HG02943 (cell line): Measurements from ENCODE around the gene FKBP5.

Experiments
- ATAC-seq: cut with Tn5 transposase; IDR thresholded peaks from one replicate; pipeline ENCODE4 v1.9.1; 2021; ENCODE audit warnings: mild to moderate bottlenecking, low read depth, moderate library complexity; ENCODE audit not compliant: unreplicated experiment

The FKBP5 gene

DNA sequence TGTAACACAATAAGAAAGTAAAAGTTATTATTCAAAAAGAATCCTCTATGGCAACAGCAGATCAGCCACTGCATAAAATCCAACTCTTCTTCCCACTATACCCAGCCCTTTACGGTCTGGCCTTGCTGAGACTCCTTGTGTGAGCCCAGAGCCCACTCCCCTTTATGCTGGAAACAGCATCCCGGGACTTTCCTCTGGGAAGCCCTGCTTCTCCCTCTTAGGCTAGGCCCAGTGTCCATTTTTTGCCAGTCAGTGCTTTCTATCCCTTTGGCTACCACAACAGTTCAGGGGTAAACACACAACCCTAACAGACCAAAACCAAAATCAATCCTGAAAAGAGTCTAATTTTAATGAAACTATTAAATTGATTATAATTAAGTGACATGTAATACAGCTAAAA, 20.6 kb downstream of the FKBP5 start:
- ATAC-seq: no peak

- ATAC-seq: no peak
Observed at GRCh38 chr6:35665573-35665972, 23.1 kb downstream of the FKBP5 start.

DNA sequence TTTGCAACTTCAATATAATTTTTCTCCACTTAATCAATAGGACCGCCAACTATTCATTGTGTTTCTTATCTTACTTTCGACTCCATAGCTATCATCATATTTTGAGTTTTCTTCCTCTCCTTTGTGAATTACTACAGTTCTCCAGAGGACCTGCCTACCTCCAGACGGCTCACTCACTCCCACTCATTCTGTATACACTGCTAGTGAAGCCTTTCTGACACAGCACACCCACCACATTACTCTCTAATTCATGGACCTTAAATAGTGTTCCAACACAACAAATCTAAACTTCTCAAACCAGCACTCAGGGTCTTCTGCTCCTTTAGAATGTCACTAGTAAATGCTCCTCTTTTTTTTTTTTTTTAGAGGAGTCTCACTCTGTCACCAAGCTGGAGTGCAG, 23.8 kb downstream of the FKBP5 start:
- ATAC-seq: no peak

DNA sequence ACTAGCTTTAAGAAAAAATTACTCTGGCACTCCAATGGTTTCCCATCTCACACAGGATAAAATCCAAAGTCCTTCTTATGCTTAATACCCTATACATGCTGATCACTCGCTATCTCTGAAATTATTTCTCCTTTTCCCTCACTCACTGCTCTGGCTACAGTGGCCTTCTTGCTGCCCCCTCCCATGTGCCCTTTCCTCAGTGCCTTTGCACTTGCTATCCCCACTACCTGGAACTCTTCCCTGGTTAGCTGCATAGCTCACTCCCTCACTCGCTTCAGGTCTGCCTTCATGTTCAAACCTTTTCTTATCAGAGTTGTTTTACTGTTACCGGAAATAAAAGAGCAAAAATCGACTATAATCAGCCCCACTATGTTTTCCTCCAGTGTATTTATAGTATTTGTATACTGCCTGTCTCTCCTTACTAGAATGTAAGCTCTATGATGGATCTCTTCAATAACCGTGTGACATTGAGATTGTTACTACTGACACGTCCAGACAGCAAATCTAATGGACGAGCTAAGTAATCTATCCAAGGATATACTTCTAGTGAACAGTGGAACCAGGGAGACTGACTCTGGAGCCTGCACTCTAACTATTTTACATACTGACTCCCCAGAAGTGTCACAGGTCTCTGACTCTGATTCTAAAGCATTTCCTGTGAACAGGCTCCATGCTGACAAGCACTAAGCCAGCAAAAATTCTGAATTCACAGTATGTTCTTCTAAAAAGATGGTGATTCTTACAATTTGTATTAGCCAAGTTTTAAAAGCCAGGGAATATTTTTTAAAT, 25.1 kb downstream of the FKBP5 start:
- ATAC-seq: no peak

- no peak for ATAC-seq
Observed at GRCh38 chr6:35662999-35663398, 25.7 kb downstream of the FKBP5 start.

DNA sequence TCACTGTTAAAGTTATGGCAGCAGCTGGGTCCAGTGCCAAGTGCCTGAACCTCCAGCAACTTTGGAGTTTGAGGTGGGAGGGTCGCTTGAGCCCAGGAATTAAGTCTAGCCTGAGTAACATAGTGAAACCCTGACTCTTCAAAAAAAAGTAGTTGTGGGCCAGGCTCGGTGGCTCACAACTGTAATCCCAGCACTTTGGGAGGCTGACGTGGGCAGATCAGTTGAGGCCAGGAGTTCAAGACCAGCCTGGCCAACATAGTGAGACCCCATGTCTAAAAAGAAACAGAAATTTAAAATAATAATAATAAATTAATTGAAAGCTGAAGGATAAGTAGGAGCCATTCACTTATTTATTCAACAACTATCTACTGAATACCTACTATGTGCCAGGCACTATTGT, 33.8 kb downstream of the FKBP5 start:
- ATAC-seq: no peak

DNA sequence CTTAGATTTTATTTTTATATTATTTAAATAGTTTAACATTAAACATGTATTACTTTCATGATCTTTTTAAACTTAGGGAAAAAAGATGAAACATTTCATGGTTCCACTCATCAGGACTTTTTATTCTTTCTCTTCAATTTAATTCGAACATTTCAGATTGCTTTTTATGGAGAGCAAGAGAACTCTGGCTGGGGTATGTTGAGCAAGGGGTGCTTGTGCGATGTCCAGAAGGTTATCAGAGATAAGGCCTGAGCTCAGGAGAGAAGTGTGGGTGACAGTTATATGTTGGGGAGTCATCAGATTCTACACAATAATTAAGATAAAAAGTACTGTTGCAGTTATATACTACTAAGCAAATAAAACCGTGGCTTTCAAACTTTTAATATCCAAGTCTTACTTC, 37.5 kb downstream of the FKBP5 start:
- no peak for ATAC-seq

GRCh38 chr6:35650015-35650414, 38.7 kb downstream of the FKBP5 start:
- no peak for ATAC-seq

DNA sequence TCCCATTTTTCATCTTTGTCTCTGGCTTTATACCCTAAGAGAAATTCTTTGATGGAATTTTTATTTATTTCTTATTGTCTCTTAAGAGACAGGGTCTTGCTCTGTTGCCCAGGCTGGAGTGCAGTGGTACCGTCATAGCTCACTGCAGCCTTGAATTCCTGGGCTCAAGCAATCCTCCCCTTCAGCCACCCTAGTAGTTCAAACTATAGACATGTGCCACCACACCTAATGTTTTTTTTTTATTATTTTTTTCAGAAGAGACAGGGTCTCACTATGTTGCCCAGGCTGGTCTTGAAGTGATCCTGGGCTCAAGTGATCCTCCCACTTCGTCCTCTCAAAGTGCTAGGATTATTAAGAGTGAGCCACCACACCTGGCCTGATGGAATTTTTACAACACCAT, 40.5 kb downstream of the FKBP5 start:
- no peak for ATAC-seq

DNA sequence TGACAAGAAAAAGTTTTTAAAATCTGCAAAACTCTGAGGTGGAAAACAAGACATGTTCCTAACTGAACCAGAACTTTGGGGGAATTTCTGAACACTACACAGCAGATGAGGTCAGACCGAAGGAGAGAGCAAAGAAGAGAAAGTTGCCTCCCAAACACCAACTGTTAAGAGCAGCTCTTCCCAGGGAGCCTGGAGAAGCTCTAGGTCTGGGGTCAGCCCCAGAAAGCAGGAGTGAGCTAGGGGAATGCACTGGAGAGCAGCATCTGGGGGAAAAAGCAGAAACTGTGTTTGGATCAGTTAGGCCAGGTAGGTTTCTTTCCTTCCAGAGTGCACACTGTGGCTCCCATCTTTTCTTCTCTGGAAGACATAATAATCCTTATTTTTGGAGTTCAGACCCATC, 41.3 kb downstream of the FKBP5 start:
- ATAC-seq: no peak

DNA sequence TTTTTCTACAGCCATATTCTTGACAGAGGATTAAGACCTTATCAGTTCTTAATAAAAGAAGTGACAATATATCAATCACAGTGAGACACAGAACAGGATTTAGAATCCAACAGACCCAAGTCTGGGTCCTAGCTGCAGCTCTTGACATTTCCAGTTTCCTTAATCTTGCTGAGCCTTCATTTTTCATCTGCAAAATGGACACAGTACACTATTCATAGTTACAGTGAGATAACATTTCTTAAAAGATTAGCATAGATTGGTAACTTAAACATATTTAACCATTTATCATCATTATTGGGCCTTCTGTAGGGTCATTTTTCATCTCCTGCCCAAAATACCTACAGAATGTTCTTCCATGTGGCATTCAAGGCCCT, 45.6 kb downstream of the FKBP5 start:
- no peak for ATAC-seq

DNA sequence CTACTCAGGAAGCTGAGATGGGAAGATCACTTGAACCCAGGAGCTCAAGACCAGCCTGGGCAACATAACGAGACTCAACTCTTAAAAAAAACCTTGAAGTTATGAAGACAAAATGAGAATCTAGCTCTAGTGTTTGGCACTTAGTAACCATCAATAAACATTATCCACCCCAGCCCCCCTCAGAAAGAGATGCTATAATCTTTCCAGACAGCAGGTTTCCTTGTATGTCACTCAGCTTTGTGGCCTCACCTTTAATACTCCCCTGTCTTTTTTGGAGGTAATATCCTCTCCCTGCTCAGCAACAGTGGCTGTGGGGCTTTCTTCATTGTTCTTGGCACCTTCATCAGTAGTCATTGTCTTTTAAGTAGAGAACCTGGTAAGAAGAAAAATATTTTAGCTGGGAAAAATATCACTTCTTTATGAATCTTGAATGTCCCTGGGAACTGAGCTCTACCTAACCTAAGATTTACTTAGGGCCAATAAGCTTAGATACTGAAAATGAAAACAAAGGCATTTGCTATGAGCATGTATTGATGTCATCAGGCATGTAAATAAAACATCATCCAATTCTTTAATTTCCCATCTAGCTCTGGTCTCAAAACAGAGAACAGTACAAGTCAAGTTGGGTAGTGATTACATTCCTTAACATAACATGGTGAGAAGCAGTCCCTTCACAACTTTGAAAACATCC, 46.1 kb downstream of the FKBP5 start:
- no peak for ATAC-seq

- no peak for ATAC-seq
Observed at GRCh38 chr6:35640017-35640664, 48.6 kb downstream of the FKBP5 start.

DNA sequence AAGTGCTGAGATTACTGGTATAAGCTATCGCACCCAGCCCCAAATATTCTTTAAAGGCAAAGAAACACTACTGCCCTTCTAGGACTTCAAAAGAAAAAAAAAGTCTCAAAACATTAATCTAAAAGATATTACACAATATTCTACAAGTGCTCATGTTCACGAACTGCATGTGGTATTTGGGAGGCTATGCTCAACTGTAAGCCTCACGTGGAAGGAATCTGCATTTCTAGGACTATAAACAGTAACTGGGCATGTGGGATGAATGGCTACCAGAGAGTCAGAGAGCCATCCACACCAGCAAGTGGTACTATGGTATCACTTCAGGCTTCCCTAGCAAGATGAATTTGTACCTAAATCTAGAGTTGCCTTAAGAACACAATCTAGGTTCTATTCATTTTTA, 50.0 kb downstream of the FKBP5 start:
- ATAC-seq: no peak

GRCh38 chr6:35637911-35638310, 50.8 kb downstream of the FKBP5 start:
- ATAC-seq: no peak

GRCh38 chr6:35635601-35636597, 52.8 kb downstream of the FKBP5 start:
- no peak for ATAC-seq

GRCh38 chr6:35634316-35634715, 54.4 kb downstream of the FKBP5 start:
- no peak for ATAC-seq

DNA sequence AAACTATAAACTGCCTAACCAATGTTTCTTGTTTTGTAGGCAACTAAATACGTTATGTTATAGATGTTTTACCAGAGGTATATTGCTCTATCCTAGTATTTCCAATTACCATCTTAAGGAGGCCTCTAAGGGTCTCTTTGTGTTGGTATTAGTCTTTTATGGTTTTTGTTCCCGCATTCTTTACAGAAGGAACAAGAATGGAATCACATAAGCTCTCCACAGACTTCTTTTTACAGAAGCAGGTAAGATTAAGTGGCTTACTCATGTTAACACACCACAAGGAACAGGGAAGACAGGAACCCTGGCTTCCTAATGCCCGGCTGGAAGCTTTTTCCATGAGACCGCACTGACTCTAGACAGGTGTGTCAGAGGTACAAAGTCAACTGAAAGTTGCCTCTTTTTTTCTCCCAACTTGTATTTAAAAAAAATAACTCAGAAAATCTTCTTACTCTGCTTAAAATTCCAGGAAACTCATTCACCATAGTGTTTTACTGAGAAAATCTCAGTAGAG, 55.1 kb downstream of the FKBP5 start:
- ATAC-seq: no peak

DNA sequence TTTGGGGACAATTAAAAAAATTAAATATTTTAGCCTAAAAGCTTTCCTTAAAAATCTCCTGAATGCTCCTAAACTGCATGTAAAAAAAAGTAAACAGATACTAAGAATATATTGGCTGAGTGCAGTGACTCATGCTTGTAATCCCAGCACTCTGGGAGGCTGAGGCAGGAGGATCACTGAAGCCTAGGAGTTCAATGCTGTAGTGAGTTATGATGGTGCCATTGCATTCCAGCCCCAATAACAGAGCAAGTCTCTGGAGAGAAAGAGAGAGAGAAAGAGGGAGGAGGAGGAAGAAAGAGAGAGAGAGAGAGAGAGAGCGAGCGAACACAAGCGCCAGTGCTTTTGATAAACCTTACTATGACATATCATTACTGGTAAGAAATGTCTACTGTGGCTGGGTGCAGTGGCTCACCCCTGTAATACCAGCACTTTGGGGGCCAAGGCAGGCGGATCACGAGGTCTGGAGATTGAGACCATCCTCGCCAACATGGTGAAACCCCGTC, 58.8 kb downstream of the FKBP5 start:
- no peak for ATAC-seq

- ATAC-seq: no peak
Observed at GRCh38 chr6:35626401-35626800, 62.3 kb downstream of the FKBP5 start.
